Loucy (cell line): ENCODE results near the gene MORC3.

Source experiments
- H2AFZ ChIP-seq: fragments of 200-600 bp; sonication (generic); 2 replicates; pipeline ENCODE4 v1.6.0; 2016; ENCODE audit warnings: antibody characterized with exemption, mild to moderate bottlenecking, low read length, moderate library complexity
- H3F3A ChIP-seq: fragments of 200-600 bp; 2 replicates; pipeline ENCODE4 v1.6.0; 2016; ENCODE audit warnings: antibody characterized with exemption, low read depth, mild to moderate bottlenecking
- H3K27me3 ChIP-seq: fragments of 200-600 bp; sonication (generic); 2 replicates; pipeline ENCODE4 v1.6.1; 2014; ENCODE audit warnings: low read length, mild to moderate bottlenecking; ENCODE audit not compliant: insufficient read depth, poor library complexity, severe bottlenecking
- H3K36me3 ChIP-seq: fragments of 200-600 bp; sonication (generic); 2 replicates; pipeline ENCODE4 v1.6.1; 2016; ENCODE audit warnings: low read length; ENCODE audit not compliant: insufficient read depth
- H3K4me1 ChIP-seq: fragments of 200-600 bp; sonication (generic); 2 replicates; pipeline ENCODE4 v1.5.1; 2014; ENCODE audit warnings: low read length, mild to moderate bottlenecking; ENCODE audit not compliant: insufficient read depth, poor library complexity, severe bottlenecking
- H3K4me2 ChIP-seq: fragments of 200-600 bp; sonication (generic); 2 replicates; pipeline ENCODE4 v1.6.0; 2014; ENCODE audit warnings: antibody characterized with exemption, low read length, low read depth, mild to moderate bottlenecking; ENCODE audit not compliant: poor library complexity, severe bottlenecking
- H3K4me3 ChIP-seq: fragments of 200-600 bp; sonication (generic); 2 replicates; pipeline ENCODE4 v1.5.1; 2014; ENCODE audit warnings: low read length, mild to moderate bottlenecking, mixed read lengths; ENCODE audit not compliant: poor library complexity, severe bottlenecking
- H3K79me2 ChIP-seq: fragments of 200-600 bp; sonication (generic); 2 replicates; pipeline ENCODE4 v1.6.1; 2014; ENCODE audit warnings: low read length; ENCODE audit not compliant: insufficient read depth
- H3K9ac ChIP-seq: fragments of 200-600 bp; sonication (generic); 2 replicates; pipeline ENCODE4 v1.6.0; 2014; ENCODE audit warnings: mild to moderate bottlenecking, low read depth, low read length, moderate library complexity; ENCODE audit not compliant: poor library complexity, severe bottlenecking
- H3K9me2 ChIP-seq: fragments of 200-600 bp; sonication (generic); replicated peaks from 2 replicates; pipeline ENCODE4 v1.6.1; 2016; ENCODE audit warnings: low read depth, low read length, mixed read lengths
- H3K9me3 ChIP-seq: fragments of 200-600 bp; sonication (generic); 2 replicates; pipeline ENCODE4 v1.6.1; 2014; ENCODE audit warnings: mild to moderate bottlenecking, antibody characterized with exemption, low read length, low read depth; ENCODE audit not compliant: insufficient read depth
- H4K20me1 ChIP-seq: fragments of 200-600 bp; sonication (generic); 2 replicates; pipeline ENCODE4 v1.6.0; 2014; ENCODE audit warnings: antibody characterized with exemption, low read length, mild to moderate bottlenecking; ENCODE audit not compliant: insufficient read depth, poor library complexity, severe bottlenecking
- EZH2phosphoT487 ChIP-seq: fragments of 200-600 bp; IDR thresholded peaks from 2 replicates; pipeline ENCODE4 v1.6.1; 2018; ENCODE audit warnings: antibody characterized with exemption, mild to moderate bottlenecking, moderate library complexity, borderline replicate concordance
- TF ChIP-seq, protein P1 (sequence below): fragments of 200-600 bp; sonication (generic); conservative IDR thresholded peaks from 2 replicates; pipeline ENCODE4 v1.5.1; 2014; ENCODE audit warnings: mild to moderate bottlenecking, antibody characterized with exemption, low read length

The MORC3 gene

DNA sequence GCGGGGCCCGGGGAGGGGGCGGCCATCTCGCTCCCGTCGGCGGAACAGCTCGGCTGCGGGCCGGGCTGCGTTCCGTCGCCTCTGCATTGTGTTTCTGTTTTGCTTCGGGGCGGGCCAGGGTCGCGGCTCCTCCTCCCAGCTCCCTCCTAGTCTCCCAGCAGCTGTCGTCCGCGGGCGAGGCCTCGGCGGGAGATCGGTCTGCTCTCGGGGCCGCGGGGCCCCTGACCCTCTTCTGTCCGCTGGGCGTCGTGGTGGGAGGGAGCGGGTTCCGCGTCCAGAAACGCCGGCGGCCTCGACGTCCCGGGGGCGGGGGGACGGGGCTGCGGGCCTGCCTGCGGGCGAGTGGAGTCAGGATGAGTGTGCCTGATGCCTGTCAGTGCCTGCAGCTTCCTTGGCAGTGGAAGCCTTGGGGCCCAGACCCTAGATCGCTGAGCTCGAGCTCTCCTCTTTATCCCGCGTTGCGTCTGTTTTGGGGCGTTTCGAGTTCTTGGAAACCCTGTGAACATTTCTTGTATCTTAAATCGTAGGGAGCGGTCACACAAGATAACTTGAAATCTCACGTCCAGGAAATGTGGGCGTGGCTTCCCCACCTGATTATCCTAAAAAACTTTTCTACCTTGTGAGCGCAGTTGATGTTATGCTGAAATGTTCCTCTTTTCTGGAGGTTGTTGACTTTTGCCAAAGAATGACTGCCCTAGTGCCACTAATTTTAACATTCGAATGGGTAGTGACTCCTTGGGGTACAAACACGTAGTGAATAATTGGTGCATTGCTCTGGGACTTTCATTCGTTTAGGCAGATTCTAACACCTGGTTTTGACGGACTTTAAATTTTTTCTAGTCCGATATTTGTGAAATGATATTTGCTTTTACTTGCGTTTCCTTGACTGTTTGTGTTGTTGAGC is 676 bp downstream of the MORC3 start:
- H3F3A ChIP-seq: peaks cover 9% of the 10 kb centered on the region; the same call in 1 of the 2 replicates
- TF ChIP-seq EZH2phosphoT487: no peak
- TF ChIP-seq, protein P1, sequence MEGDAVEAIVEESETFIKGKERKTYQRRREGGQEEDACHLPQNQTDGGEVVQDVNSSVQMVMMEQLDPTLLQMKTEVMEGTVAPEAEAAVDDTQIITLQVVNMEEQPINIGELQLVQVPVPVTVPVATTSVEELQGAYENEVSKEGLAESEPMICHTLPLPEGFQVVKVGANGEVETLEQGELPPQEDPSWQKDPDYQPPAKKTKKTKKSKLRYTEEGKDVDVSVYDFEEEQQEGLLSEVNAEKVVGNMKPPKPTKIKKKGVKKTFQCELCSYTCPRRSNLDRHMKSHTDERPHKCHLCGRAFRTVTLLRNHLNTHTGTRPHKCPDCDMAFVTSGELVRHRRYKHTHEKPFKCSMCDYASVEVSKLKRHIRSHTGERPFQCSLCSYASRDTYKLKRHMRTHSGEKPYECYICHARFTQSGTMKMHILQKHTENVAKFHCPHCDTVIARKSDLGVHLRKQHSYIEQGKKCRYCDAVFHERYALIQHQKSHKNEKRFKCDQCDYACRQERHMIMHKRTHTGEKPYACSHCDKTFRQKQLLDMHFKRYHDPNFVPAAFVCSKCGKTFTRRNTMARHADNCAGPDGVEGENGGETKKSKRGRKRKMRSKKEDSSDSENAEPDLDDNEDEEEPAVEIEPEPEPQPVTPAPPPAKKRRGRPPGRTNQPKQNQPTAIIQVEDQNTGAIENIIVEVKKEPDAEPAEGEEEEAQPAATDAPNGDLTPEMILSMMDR: no peak
- H2AFZ ChIP-seq: peak overlapping the region; percentile 50
- H3K27me3 ChIP-seq: no peaks in the 10 kb centered on the region
- no peaks in the 10 kb centered on the region for H3K9me2 ChIP-seq
- peak overlapping the region; percentile 84 for H3K4me2 ChIP-seq
- H3K4me1 ChIP-seq: peaks cover 34% of the 10 kb centered on the region
- H3K9me3 ChIP-seq: no peaks in the 10 kb centered on the region
- H4K20me1 ChIP-seq: peaks cover 23% of the 10 kb centered on the region
- H3K9ac ChIP-seq: peak overlapping the region; percentile 82
- peaks cover 53% of the 10 kb centered on the region for H3K79me2 ChIP-seq
- peak overlapping the region; percentile 89 for H3K4me3 ChIP-seq
- no peaks in the 10 kb centered on the region; the same call in 1 of the 2 replicates for H3K36me3 ChIP-seq

DNA sequence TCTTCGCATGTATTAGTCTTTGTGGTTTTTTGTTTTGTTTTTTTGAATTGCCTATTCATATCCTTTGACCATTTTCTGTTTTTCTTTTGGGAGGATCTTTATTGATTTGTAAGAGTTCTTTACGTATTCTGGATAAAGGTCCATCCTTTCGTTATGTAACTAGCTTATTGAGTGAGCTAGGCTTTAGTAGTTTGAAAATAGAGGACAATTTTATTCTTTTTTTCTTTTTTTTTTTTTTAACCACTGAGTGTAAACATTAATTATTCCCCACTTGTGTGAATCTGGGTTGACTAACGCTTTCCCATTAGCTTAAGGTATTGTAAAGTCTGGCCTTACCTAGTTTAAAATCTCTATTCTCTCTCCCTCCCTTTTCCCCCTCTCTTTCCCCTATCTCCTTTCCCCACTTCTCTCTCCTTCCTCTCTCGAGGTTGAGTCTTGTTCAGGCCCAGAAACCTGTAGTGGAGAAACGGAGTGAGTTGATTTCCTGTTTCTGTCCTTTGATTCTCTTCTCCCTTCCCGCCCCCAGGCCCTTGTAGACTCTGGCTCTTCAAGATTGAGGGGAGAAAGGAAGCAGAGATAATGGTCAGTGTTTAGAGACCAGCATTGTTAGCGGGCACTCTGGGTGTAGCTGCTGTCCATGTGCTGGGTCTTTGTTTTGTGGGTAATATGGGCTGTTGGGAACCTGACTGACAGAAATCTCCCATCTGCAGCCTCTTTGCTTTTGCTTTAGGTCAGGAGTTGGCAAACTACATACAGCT is 1.5 kb downstream of the MORC3 start:
- peak overlapping the region; percentile 82 for H3K9ac ChIP-seq
- H2AFZ ChIP-seq: no peak overlapping the region
- H3K9me3 ChIP-seq: no peaks in the 10 kb centered on the region
- H3F3A ChIP-seq: peaks cover 9% of the 10 kb centered on the region; the same call in 1 of the 2 replicates
- H3K4me3 ChIP-seq: peak overlapping the region; percentile 89
- H3K79me2 ChIP-seq: peaks cover 62% of the 10 kb centered on the region
- no peaks in the 10 kb centered on the region; the same call in 1 of the 2 replicates for H3K36me3 ChIP-seq
- H3K4me2 ChIP-seq: peak overlapping the region; percentile 84
- H3K4me1 ChIP-seq: peaks cover 34% of the 10 kb centered on the region
- peaks cover 23% of the 10 kb centered on the region for H4K20me1 ChIP-seq
- H3K9me2 ChIP-seq: no peaks in the 10 kb centered on the region
- TF ChIP-seq EZH2phosphoT487: no peak
- no peaks in the 10 kb centered on the region for H3K27me3 ChIP-seq

DNA sequence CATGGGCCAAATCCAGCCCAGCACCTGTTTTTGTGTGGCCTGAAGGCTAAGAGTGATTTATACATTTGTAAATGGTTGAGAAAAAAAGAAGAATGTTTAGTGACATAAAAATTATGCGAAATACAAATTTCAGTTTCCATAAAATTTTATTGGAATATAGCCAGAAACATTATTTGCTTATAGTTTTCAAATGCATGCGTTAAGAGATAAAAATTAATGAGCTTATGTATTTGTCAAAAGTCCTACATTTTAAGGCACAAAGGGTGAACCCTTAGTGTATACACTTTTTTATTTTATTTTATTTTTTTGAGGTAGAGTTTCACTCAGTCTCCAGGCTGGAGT is 2.1 kb downstream of the MORC3 start:
- H3K79me2 ChIP-seq: peaks cover 67% of the 10 kb centered on the region
- H3K9ac ChIP-seq: peak overlapping the region; percentile 82
- TF ChIP-seq EZH2phosphoT487: no peak
- TF ChIP-seq, protein P1: no peak
- H3K4me3 ChIP-seq: peak overlapping the region; percentile 89
- H3F3A ChIP-seq: peaks cover 9% of the 10 kb centered on the region; the same call in 1 of the 2 replicates
- H4K20me1 ChIP-seq: peaks cover 26% of the 10 kb centered on the region
- peaks cover 34% of the 10 kb centered on the region for H3K4me1 ChIP-seq
- H3K27me3 ChIP-seq: no peaks in the 10 kb centered on the region
- H2AFZ ChIP-seq: no peak overlapping the region
- no peaks in the 10 kb centered on the region for H3K9me3 ChIP-seq
- no peaks in the 10 kb centered on the region for H3K9me2 ChIP-seq
- peak overlapping the region; percentile 84 for H3K4me2 ChIP-seq
- no peaks in the 10 kb centered on the region; the same call in 1 of the 2 replicates for H3K36me3 ChIP-seq
